ENCODE data around the gene L3MBTL4.

GRCh38 chr18:6437937-6438818 lies 23.5 kb upstream of the L3MBTL4 start:
- TF ChIP-seq POLR2AphosphoS5 (IDR thresholded peaks at IDR 0.05; ENCODE audit: low read depth, low read length) (no peak), POLR2A (IDR thresholded peaks at IDR 0.05; ENCODE audit: low read depth, low read length) (no peak)

Data from GM12892 (cell line).